HCT116 (cell line): ENCODE data around the gene TGM1. TPM values are rescaled to one million over a fixed set of nuclear protein-coding genes. Genes with fewer than 3 reads are reported as not detected.

Experiments
- ATAC-seq: fragments of 200-7000 bp; cut with Tn5 transposase; 2 replicates; pipeline ENCODE4 v1.9.1; 2020; ENCODE audit warnings: mild to moderate bottlenecking, moderate library complexity
- BruUV-seq: library from RNA; stranded (reverse); fragments of 400-500 nt; replicated peaks from 2 replicates; lab custom pipeline; 2021; lab: Mats Ljungman, UMichigan
- CTCF ChIA-PET: fragments of 300-600 bp; sonication (Branson Sonifier 250); formaldehyde crosslinking; loops from one replicate; lab custom pipeline; 2021; ENCODE audit warnings: antibody characterized with exemption; lab: Charles Lee
- POLR2A ChIA-PET: fragments of 300-600, 350-600 bp; sonication (Branson Sonifier 250); formaldehyde crosslinking; loops from one replicate; lab custom pipeline; 2021; ENCODE audit warnings: antibody characterized with exemption; lab: Charles Lee
- RAD21 ChIA-PET, 2 experiments: fragments of 300-600 bp; sonication (Branson Sonifier 250); formaldehyde crosslinking; loops; one replicate each; lab custom pipeline; 2023; ENCODE audit warnings: low total read pairs in 2 of 2; ENCODE audit not compliant: uncharacterized antibody in 2 of 2, unreplicated experiment in 2 of 2, low non-redundant PET in 1 of 2; lab: Charles Lee
- DNase-seq: peaks from one replicate; pipeline ENCODE4 v3.0.0-alpha.2; 2010; ENCODE audit warnings: low read depth, low spot score
- H2AFZ ChIP-seq: fragments of 200-600 bp; shearing (Covaris generic), sonication (generic); 2 replicates; pipeline ENCODE4 v1.6.1; 2017; ENCODE audit warnings: low read depth, mixed run types, mixed read lengths, antibody characterized with exemption, low read length; ENCODE audit not compliant: poor library complexity, severe bottlenecking
- H3K27ac ChIP-seq: 2 replicates; pipeline ENCODE4 v1.5.1; 2012; ENCODE audit warnings: low read depth, low read length
- H3K27me3 ChIP-seq: fragments of 200-600 bp; sonication (generic); 2 replicates; pipeline ENCODE4 v1.6.1; 2016; ENCODE audit warnings: mixed run types, low read length, mixed read lengths; ENCODE audit not compliant: insufficient read depth
- H3K36me3 ChIP-seq, 2 experiments: fragments of 200-500 bp in 1 of 2; fragments of 200-600 bp in 1 of 2; sonication (Bioruptor generic) in 1 of 2; sonication (generic) in 1 of 2; 2 replicates each; pipeline versions ENCODE4 v1.5.1 to v1.6.1; 2014 to 2016; ENCODE audit warnings: low read length in 2 of 2, inconsistent platforms in 1 of 2, mixed read lengths in 1 of 2, mixed run types in 1 of 2; ENCODE audit not compliant: insufficient read depth in 2 of 2, control insufficient read depth in 1 of 2
- H3K4me1 ChIP-seq, 2 experiments: fragments of 200-600 bp in 1 of 2; sonication (generic) in 1 of 2; 2 replicates each; pipeline versions ENCODE4 v1.5.1 to v1.6.1; 2012 to 2017; ENCODE audit warnings: low read length in 2 of 2, inconsistent platforms in 1 of 2, mild to moderate bottlenecking in 1 of 2, mixed read lengths in 1 of 2, mixed run types in 1 of 2, moderate library complexity in 1 of 2; ENCODE audit not compliant: insufficient read depth in 2 of 2, control insufficient read depth in 1 of 2
- H3K4me2 ChIP-seq: fragments of 200-600 bp; sonication (generic); 2 replicates; pipeline ENCODE4 v1.6.1; 2017; ENCODE audit warnings: mixed run types, low read length, mixed read lengths
- H3K4me3 ChIP-seq, 2 experiments: fragments of 200-600 bp in 1 of 2; sonication (generic) in 1 of 2; replicated peaks in 1 of 2; 2 replicates each; pipeline ENCODE4 v1.5.1; 2011 to 2016; ENCODE audit warnings: low read length in 2 of 2, control low read depth in 1 of 2, low read depth in 1 of 2, mild to moderate bottlenecking in 1 of 2, mixed read lengths in 1 of 2, mixed run types in 1 of 2
- H3K79me2 ChIP-seq: fragments of 200-600 bp; sonication (generic); 2 replicates; pipeline ENCODE4 v1.6.1; 2017; ENCODE audit warnings: mild to moderate bottlenecking, mixed run types, low read length, moderate library complexity, mixed read lengths; ENCODE audit not compliant: insufficient read depth
- H3K9ac ChIP-seq: fragments of 200-600 bp; sonication (generic); 2 replicates; pipeline ENCODE4 v1.6.1; 2016; ENCODE audit warnings: low read length, mixed read lengths
- H3K9me2 ChIP-seq: fragments of 200-600 bp; sonication (generic), shearing (Covaris generic); 2 replicates; pipeline ENCODE4 v1.6.1; 2017; ENCODE audit warnings: mixed run types, mild to moderate bottlenecking, moderate library complexity; ENCODE audit not compliant: insufficient read depth
- H3K9me3 ChIP-seq, 2 experiments: fragments of 200-500 bp in 1 of 2; fragments of 200-600 bp in 1 of 2; sonication (Bioruptor generic) in 1 of 2; sonication (generic) in 1 of 2; 2 replicates each; pipeline ENCODE4 v1.6.1; 2014 to 2017; ENCODE audit warnings: low read length in 2 of 2, mixed read lengths in 2 of 2, inconsistent platforms in 1 of 2, low read depth in 1 of 2, mild to moderate bottlenecking in 1 of 2, mixed run types in 1 of 2, moderate library complexity in 1 of 2; ENCODE audit not compliant: control insufficient read depth in 1 of 2, insufficient read depth in 1 of 2
- H4K20me1 ChIP-seq: fragments of 200-600 bp; sonication (generic), shearing (Covaris generic); 2 replicates; pipeline ENCODE4 v1.6.1; 2017; ENCODE audit warnings: mixed run types, mild to moderate bottlenecking, moderate library complexity; ENCODE audit not compliant: insufficient read depth
- CBX3 ChIP-seq: IDR thresholded peaks from 2 replicates; pipeline ENCODE4 v1.6.1; 2012; ENCODE audit warnings: low read depth
- CEBPB ChIP-seq: IDR thresholded peaks from 2 replicates; pipeline ENCODE4 v1.6.1; 2012; ENCODE audit warnings: low read depth
- EZH2phosphoT487 ChIP-seq: fragments of 200-600 bp; IDR thresholded peaks from 2 replicates; pipeline ENCODE4 v1.6.1; 2018; ENCODE audit warnings: antibody characterized with exemption, borderline replicate concordance
- MAX ChIP-seq: IDR thresholded peaks from 2 replicates; pipeline ENCODE4 v1.6.1; 2012
- POLR2AphosphoS5 ChIP-seq: IDR thresholded peaks from 2 replicates; pipeline ENCODE4 v1.6.1; 2011; ENCODE audit warnings: mild to moderate bottlenecking, low read depth, low read length, moderate library complexity
- RAD21 ChIP-seq: IDR thresholded peaks from 2 replicates; pipeline ENCODE4 v1.6.1; 2012; ENCODE audit warnings: low read depth, mild to moderate bottlenecking
- REST ChIP-seq: IDR thresholded peaks from 2 replicates; pipeline ENCODE4 v1.6.1; 2012; ENCODE audit warnings: low read depth
- SIN3A ChIP-seq: IDR thresholded peaks from 2 replicates; pipeline ENCODE4 v1.6.1; 2012; ENCODE audit warnings: low read depth
- SP1 ChIP-seq: IDR thresholded peaks from 2 replicates; pipeline ENCODE4 v1.6.1; 2012; ENCODE audit warnings: low read depth
- SRF ChIP-seq: IDR thresholded peaks from 2 replicates; pipeline ENCODE4 v1.6.1; 2012; ENCODE audit warnings: low read depth
- YY1 ChIP-seq: IDR thresholded peaks from 2 replicates; pipeline ENCODE4 v1.6.1; 2011; ENCODE audit warnings: low read length, low read depth, moderate library complexity, mild to moderate bottlenecking; ENCODE audit not compliant: insufficient replicate concordance; ENCODE audit errors: extremely low read depth
- ZBTB33 ChIP-seq: IDR thresholded peaks from 2 replicates; pipeline ENCODE4 v1.6.1; 2011; ENCODE audit warnings: mild to moderate bottlenecking, low read length, moderate library complexity; ENCODE audit not compliant: insufficient replicate concordance; ENCODE audit errors: extremely low read depth
- intact Hi-C: fragments of 100-400 bp; cut with micrococcal nuclease; formaldehyde crosslinking; loops from 2 replicates; pipeline ENCODE4 v1.10.0; 2022
- total RNA-seq: library from RNA; stranded (reverse); gene quantifications from one replicate; pipeline ENCODE4 v1.2.1, GENCODE V29; 2021; ENCODE audit not compliant: unreplicated experiment

TGM1 gene
- total RNA-seq, 1 experiment from 2014 or later: 5.6 TPM

- Histone ChIP-seq H2AFZ (no peak overlapping the region), H3K9me2 (no peaks in the 10 kb centered on the region), H4K20me1 (no peaks in the 10 kb centered on the region), H3K4me3 (no peak overlapping the region), H3K36me3 (peaks cover 45 to 59% of the 10 kb centered on the region in 2 experiments; a peak in 3 of 4 replicates), H3K9ac (no peak overlapping the region), H3K27me3 (no peaks in the 10 kb centered on the region), H3K79me2 (peaks cover 46% of the 10 kb centered on the region), H3K9me3 (no peaks in the 10 kb centered on the region), H3K4me2 (no peak overlapping the region), H3K27ac (no peak overlapping the region), H3K4me1 (peaks cover 11 to 38% of the 10 kb centered on the region in 2 experiments)
- DNase-seq: no peak
- POLR2A ChIA-PET: no interaction called here
- TF ChIP-seq MAX (no peak), CBX3 (no peak), POLR2AphosphoS5 (no peak), CEBPB (no peak), SRF (no peak), EZH2phosphoT487 (no peak), SIN3A (no peak), SP1 (no peak), YY1 (no peak), REST (no peak), RAD21 (no peak), ZBTB33 (no peak)
- BruUV-seq: no TSS peak
- intact Hi-C loops: no loop called here
- CTCF ChIA-PET: interaction anchor here (0.9 to 1.1 kb wide), 2 partner anchors 34 to 194 kb away, joined by 3 read pairs; partner anchors contain the start of gene RABGGTA
- RAD21 ChIA-PET: no interaction called here
- ATAC-seq: no peak
These were observed 25.5 kb downstream of the TGM1 start for GRCh38 chr14:24237463-24237955.
